ENCODE measurements around the gene COL4A4.

The COL4A4 gene

GRCh38 chr2:226971770-226972169 lies 192.2 kb downstream of the COL4A4 start:
- no peak for TF ChIP-seq CTCF (IDR thresholded peaks at IDR 0.05; ENCODE audit: low read length, missing control alignments)
- DNase-seq (ENCODE audit: low read depth) = no peak
- H3K4me3 ChIP-seq (replicated peaks; ENCODE audit: low read depth, low read length) = no peak overlapping the region

DNA sequence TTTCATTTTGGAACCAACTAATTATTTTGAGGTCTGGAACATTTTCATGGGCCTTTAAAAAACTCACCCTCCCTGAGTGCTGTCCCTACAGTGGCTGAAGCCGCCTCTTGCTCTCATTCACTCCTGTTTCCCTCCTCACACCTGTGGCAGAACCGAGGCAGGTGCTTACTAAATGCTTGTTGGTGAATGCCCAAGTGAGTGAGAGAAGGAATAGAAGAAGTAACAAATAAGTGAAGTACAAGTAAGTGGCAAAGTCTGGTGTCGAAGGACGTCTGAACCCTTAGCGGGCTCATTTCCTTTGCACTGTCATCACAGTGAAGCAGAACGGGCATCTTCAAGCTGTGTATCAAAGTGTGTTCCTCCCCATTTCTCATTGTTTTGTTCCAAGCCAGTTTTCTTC lies 192.9 kb downstream of the COL4A4 start:
- H3K4me3 ChIP-seq (replicated peaks; ENCODE audit: low read depth, low read length) = no peak overlapping the region
- no peak for TF ChIP-seq CTCF (IDR thresholded peaks at IDR 0.05; ENCODE audit: low read length, missing control alignments)
- DNase-seq (ENCODE audit: low read depth) = no peak

DNA sequence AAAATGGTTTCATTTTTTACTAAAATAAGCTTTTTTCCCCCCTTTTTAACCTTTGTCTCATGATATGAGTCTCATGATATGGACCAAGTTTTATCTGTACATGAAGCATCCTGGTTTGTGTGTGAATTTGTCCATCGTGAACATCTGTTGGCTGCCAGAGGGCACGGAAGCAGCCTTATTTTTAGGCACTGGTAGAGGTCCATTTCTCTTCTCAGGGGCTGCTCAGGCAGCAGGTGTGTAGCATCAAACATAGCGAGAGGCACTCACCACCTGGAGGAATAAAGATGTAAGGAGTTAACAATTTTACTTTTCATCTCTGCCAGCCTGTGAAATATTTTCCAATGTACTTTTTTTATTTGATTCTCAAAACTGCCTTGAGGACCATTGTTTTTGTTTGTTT lies 193.6 kb downstream of the COL4A4 start:
- DNase-seq (ENCODE audit: low read depth) = no peak
- H3K4me3 ChIP-seq (replicated peaks; ENCODE audit: low read depth, low read length) = no peak overlapping the region
- TF ChIP-seq CTCF (IDR thresholded peaks at IDR 0.05; ENCODE audit: low read length, missing control alignments) = no peak

- DNase-seq (ENCODE audit: low read depth) = no peak
- no peak overlapping the region for H3K4me3 ChIP-seq (replicated peaks; ENCODE audit: low read depth, low read length)
- TF ChIP-seq CTCF (IDR thresholded peaks at IDR 0.05; ENCODE audit: low read length, missing control alignments) = no peak
These were observed 194.5 kb downstream of the COL4A4 start for GRCh38 chr2:226969417-226970080.

- H3K4me3 ChIP-seq (replicated peaks; ENCODE audit: low read depth, low read length) = no peak overlapping the region
- DNase-seq (ENCODE audit: low read depth) = no peak
- TF ChIP-seq CTCF (IDR thresholded peaks at IDR 0.05; ENCODE audit: low read length, missing control alignments) = no peak
These were observed 198.6 kb downstream of the COL4A4 start for GRCh38 chr2:226965376-226965775.

- peak; percentile 45 for DNase-seq (ENCODE audit: low read depth)
- H3K4me3 ChIP-seq (replicated peaks; ENCODE audit: low read depth, low read length) = no peak overlapping the region
- TF ChIP-seq CTCF (IDR thresholded peaks at IDR 0.05; ENCODE audit: low read length, missing control alignments) = no peak
These were observed 200.5 kb downstream of the COL4A4 start for GRCh38 chr2:226963528-226963927.

GRCh38 chr2:226962176-226962773 lies 201.7 kb downstream of the COL4A4 start:
- TF ChIP-seq CTCF (IDR thresholded peaks at IDR 0.05; ENCODE audit: low read length, missing control alignments) = no peak
- DNase-seq (ENCODE audit: low read depth) = no peak
- H3K4me3 ChIP-seq (replicated peaks; ENCODE audit: low read depth, low read length) = no peak overlapping the region

Data from fibroblast of pulmonary artery (primary cell).